HG03520 (cell line): Measurements from ENCODE around the gene FBXL7.

Experiments
- ATAC-seq: cut with Tn5 transposase; IDR thresholded peaks from one replicate; pipeline ENCODE4 v1.9.1; 2021; ENCODE audit warnings: mild to moderate bottlenecking, moderate library complexity; ENCODE audit not compliant: unreplicated experiment

FBXL7 gene

GRCh38 chr5:15929611-15930263 is 429.8 kb downstream of the FBXL7 start:
- no peak for ATAC-seq

GRCh38 chr5:15932066-15932465 is 432.1 kb downstream of the FBXL7 start:
- no peak for ATAC-seq

- no peak for ATAC-seq
Measured at GRCh38 chr5:15933259-15934207, 433.6 kb downstream of the FBXL7 start.

- no peak for ATAC-seq
Measured at GRCh38 chr5:15936505-15937245, 436.7 kb downstream of the FBXL7 start.

GRCh38 chr5:15937708-15938107 is 437.7 kb downstream of the FBXL7 start:
- no peak for ATAC-seq

GRCh38 chr5:15938186-15938585 is 438.2 kb downstream of the FBXL7 start:
- ATAC-seq = no peak

- no peak for ATAC-seq
Measured at GRCh38 chr5:15938961-15939360, 439.0 kb downstream of the FBXL7 start.

GRCh38 chr5:15940905-15941304 is 440.9 kb downstream of the FBXL7 start:
- no peak for ATAC-seq

GRCh38 chr5:15943487-15943886 is 443.5 kb downstream of the FBXL7 start:
- no peak for ATAC-seq

GRCh38 chr5:15946026-15946425 is 446.0 kb downstream of the FBXL7 start:
- no peak for ATAC-seq

- ATAC-seq = no peak
Measured at GRCh38 chr5:15948190-15948589, 448.2 kb downstream of the FBXL7 start.

GRCh38 chr5:15951126-15951525 is 451.1 kb downstream of the FBXL7 start:
- ATAC-seq = no peak

- ATAC-seq = no peak
Measured at GRCh38 chr5:15951550-15951949, 451.6 kb downstream of the FBXL7 start.

- ATAC-seq = no peak
Measured at GRCh38 chr5:15956622-15957021, 456.6 kb downstream of the FBXL7 start.

- no peak for ATAC-seq
Measured at GRCh38 chr5:15957124-15957523, 457.1 kb downstream of the FBXL7 start.

GRCh38 chr5:15959370-15960164 is 459.6 kb downstream of the FBXL7 start:
- no peak for ATAC-seq

- no peak for ATAC-seq
Measured at GRCh38 chr5:15966066-15966640, 466.2 kb downstream of the FBXL7 start.

- ATAC-seq = no peak
Measured at GRCh38 chr5:15966651-15967050, 466.7 kb downstream of the FBXL7 start.

- ATAC-seq = no peak
Measured at GRCh38 chr5:15968993-15969392, 469.0 kb downstream of the FBXL7 start.

- ATAC-seq = no peak
Measured at GRCh38 chr5:15977851-15978250, 477.9 kb downstream of the FBXL7 start.
